GM15510 (cell line): ENCODE results near the gene PAQR5.

ENCODE experiments used
- POLR2A ChIP-seq: IDR thresholded peaks from 3 replicates; pipeline ENCODE4 v1.6.1; 2011; ENCODE audit warnings: borderline replicate concordance; ENCODE audit not compliant: insufficient read length; ENCODE audit errors: extremely low read depth

Gene PAQR5

DNA sequence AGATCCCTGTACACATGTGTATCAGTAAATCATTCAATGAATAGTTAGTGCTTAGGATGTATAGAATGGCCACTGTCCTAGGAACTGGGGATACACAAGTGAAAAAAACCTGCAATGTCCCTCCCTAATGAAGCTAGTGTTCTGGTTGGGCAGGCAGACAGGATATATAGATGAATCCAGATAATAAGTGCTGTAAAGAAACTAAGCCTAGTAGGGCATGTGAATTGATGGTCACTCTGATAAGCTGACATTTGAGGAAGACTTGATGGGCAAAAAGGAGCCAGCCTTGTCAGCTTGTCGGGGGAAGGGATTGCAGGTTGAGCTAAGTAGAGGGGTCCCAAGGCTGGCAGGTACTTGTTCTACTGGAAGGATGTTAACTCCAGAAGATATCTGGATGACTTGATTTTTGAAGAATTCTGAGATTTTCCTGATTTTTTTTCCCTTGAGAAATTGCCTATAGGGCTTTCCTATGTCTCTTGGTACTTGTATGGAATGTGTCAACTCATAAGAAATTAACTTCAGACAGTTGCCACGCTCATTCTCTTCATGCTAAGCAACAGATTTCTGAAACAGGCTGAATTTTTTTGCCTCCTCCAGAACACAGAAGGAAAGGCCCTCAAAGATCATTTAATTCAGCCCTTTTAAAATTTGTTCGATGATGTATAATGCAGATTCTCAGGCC, 109.1 kb downstream of the PAQR5 start:
- no peak for TF ChIP-seq POLR2A

DNA sequence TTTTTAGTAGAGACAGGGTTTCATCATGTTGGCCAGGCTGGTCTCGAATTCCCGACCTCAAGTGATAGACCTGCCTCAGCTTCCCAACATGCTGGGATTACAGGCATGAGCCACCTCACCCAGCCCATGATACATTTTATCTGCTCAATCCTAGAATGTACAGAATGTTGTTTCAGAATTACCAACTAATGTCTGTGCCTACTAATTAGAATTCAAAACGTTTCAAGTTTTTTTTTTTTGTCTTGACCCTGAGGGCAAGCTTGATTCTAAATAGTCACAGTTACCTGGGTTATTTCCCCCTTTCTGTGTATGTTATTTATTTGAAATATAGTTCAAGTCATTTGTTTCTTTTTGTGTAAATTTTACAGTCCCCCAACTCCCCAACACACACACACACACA, 110.1 kb downstream of the PAQR5 start:
- no peak for TF ChIP-seq POLR2A

DNA sequence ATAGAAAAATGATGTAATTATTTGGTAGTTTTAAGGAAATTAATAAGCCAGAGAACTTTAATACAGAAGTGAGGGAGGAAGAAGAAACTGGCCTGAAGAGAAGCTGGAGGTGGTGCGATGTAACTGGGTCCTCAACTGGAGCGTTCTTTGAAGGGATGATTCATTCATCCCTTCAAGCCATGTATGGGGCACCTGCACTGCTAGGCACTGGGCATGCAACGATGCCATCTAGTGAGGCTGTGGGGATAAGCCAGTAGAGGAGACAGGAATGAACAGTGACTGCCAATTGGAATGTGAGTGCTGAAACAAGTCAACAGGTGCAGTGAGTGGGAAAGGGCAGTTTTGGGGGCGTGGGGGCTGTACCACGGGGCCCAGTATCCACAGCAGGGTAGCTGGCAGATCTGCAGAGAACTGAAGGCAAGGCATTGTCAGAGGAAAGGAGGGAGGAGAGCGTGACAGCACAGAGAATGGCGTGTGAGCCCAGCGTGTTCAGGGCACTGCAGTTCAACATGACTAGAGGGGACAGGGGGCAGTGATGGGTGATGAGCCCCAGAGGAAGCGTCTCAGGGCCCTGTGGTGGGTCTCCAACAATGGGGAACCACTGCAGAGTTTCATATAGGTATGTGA, 111.6 kb downstream of the PAQR5 start:
- no peak for TF ChIP-seq POLR2A

DNA sequence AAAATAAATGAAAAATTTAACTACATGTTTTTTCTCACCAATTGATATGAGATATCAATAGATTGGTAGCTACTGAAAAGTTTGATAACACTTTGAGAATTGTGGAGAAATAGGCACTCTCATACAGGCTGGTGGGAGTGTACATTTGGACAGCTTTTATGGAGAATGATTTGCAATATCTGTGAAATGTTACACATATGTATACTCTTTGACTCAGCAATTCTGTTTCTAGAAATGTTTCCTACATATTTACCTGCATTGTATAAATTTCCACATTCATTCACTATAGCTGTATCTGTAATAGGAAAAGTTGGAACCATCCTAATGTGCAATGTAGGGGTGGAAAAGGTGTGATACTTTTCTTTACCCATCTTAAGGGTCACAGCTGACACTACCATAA, 113.6 kb downstream of the PAQR5 start:
- TF ChIP-seq POLR2A = no peak

DNA sequence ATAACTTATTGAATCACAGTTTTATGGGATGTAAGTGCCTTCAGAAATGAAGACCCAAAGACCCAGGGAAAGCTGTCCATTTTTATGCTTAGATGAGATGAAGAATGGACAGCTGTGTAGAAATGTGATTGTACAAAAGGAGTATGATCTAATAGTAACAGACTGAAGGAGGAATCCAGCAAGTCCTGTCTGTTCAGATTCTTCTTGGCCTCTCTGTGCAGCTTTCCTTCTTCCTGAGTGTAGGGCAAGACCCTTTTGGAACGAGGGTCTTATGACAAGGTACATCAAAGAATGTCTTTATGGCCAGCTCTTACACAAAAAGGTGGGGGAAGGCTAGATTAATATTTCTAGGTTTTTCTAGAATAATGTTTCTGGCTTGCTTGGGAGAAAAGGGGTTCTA, 114.0 kb downstream of the PAQR5 start:
- TF ChIP-seq POLR2A = no peak

DNA sequence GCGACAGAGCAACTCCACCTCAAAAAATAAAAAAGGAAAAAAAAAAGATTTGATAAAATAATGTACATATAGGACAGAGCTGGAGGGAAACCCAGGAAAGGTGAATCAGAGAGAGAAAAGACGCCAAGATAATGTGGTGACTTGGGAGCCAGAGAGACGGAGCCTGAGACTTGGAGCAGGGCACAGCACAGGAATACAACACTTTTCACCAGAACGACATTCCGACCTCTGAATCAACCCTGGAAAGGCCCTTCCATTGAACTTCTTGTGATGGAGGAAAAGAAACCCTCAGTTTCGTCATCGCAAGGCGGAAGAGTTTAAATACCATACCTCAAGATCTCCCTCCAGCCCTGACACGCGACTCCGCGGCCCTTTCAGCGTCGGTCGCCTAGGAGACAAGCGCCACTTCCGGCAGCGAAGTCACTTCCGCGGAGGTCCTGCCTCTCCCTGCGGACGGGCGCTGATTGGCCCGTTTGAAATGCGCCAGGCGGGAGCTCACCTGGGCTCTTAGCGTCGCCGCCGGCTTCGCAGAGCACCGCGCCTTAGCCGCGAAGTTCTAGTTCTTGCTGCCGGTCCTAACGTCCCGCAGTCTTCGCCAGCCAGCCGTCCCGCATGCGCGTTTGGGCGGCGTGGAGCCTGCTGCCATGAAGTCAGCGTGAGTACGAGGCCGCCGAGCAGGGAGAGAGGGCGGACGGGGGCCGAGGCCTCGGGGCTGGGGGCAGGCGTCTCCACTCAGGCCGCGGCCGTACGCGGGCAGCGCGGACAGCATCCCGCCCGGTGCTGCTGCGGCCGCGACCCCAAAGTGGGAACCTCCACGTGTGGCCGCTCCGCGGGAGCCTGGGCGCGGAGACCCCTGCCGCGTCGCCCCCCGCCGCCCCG, 115.3 kb downstream of the PAQR5 start, which contains the start of gene KIF23:
TSS of gene KIF23 (plus strand) at position 528 of the 879 bp plus-strand sequence. CDS start at position 645, 117 bp downstream.
- TF ChIP-seq POLR2A = peak; percentile 72

DNA sequence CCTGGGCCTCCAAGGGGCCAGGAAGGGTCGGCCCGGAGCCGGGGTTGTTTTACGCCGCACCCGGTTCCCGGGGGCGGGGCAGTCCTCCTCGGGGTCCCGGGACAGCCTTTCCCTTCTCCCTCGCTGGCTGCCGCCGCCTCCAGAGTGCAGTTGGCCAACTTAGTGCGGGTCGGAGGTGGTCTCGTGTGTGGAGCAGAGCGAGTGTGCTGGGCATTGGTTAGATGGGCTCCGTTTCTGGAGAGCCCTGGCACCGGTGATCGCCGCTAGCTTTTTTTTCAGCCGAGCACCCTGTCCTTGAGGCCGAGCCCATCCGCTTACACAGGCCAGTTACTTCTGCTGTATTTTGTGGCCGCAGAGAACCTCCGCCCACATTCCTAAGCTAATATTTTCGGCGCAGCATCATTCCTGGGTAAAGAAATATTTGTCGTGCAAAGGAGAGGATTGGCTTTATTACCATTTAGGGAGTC, 116.0 kb downstream of the PAQR5 start:
- no peak for TF ChIP-seq POLR2A

DNA sequence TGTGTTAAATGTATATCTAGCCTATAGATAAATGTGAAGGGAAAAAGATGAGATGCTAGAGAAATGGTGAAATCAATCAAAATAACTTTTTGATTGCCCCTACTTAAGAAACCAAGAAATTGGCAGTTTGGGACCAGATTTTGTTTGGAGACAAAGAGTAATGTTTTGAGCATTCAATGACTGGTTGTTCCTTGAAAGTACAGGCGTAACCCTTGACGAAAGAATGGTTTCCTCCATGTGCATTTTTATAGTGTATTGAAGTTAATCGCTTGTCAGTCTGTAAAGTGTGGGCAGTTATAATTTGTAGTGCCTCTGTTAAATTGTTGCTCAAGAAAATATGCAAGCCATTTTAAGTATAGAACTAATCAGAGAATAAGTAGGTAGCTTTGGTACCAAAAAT, 116.7 kb downstream of the PAQR5 start:
- no peak for TF ChIP-seq POLR2A

DNA sequence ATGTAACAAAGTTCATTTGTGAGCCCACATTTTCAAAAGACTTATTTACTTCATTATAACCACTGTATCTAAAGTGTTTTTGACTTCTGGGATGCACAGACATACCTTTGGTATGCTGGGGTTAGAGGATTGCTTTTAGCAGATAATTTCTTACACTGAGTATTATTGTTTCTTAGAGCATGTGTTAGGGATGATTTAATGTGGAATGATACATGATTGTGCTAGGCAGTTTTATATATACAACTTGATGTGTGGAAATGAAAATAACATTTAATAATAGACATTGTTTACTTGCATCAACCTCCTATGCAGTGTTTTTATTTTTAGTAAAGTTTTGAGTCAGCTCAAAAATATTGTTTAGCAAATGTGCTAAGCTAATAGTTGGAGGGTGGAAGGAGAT, 118.9 kb downstream of the PAQR5 start:
- TF ChIP-seq POLR2A = no peak

DNA sequence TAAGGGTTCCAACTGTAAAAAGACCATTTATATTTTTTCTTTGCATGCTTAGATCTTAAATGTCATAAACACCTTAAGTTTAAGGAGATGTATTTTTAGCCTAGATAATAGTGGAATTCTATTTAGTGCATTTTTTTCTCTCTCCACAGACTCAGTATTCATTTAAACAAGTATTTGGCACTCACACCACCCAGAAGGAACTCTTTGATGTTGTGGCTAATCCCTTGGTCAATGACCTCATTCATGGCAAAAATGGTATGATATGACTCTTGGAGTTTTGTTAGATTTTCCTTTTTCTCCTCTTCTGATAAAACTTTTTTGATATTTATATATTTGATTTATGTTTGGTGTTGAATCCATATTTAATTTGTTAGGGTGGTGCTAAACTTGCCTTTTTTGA, 122.8 kb downstream of the PAQR5 start:
- TF ChIP-seq POLR2A = no peak

DNA sequence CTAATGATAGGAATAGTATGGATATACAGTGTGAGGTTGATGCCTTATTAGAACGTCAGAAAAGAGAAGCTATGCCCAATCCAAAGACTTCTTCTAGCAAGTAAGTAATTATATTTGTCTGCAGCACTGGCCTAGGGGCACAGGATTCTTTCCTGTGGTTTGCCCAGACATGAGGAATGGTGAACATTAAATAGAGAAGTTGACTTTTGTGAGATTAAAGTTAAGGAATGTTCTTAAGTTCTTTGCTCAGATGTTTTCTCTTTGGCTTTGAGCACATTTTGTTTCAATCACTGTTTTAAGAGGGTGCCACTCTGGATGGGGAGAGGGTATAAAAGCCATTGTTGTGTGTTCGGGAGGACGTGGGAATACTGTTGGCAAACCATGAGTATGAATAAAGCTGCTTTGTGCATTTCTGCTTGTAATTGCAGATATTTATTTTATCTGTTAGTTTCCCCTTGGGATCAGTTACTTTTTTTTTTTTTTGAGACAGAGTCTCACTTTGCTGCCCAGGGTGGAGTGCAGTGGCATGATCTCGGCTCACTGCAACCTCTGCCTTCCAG, 123.7 kb downstream of the PAQR5 start:
- no peak for TF ChIP-seq POLR2A

DNA sequence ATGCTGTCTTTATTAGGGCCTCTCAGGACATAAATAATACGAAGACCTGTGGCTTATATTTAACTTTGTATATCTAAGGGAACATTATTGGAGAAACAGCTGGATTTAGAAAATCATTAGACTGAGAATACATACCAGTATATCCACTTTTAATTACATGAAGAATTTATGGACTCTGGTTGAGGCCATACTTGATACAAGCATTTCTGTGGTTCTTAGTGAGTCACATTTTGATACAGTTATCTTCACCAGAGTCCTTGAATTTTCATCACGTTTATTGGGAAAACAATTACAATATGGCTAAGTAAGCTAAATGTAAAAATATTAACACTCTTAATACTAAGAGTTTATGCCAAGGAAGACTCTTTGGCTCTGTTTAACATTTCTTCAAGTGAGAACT, 125.3 kb downstream of the PAQR5 start:
- TF ChIP-seq POLR2A = no peak

DNA sequence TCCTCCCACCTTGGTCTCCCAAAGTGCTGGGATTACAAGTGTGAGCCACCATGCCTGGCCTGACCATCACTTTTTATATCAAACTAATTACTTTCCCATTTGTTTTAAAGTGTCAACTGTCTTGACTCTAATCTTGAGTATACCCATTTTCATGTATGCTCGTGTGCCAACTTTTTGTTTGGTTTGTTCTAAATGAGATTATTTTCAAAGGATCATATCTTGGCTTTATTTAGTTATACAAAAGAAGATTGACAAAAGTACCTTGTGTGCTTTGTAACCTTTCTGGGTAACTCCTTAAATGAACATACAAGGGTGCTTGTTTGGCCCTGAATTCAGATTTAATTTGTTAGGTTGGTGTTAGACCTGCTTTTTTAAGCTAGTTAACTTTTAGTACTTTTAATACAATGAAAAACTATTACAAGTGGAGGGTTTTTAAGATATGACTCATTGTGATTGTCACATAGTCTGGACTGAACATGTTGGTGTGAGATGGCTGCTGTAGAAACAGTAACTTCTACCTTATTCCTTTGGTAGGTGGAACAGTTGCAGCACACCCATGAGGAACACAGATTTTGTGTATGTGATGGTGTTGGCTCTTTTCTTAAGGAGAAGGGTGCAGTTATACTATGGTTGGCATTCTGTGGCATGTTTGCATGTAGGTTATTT, 126.2 kb downstream of the PAQR5 start:
- no peak for TF ChIP-seq POLR2A

DNA sequence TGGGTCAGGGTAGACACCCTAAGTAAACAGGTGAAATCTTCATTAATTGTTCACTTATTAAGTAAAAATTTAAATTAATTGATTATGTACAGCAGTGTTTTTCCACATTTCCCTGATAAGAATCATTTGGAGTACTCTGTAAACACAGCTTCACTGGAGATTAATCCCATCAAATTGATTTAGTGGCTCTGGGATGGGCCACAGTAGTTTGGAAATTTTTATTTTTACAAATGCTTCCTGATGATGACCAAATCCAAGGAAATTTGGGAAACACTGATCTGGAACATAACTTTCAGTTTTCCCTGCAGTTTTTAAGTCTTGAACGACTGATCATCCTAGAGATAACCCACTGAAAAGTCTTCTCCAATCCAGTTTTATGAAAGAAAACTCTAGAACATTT, 135.1 kb downstream of the PAQR5 start:
- no peak for TF ChIP-seq POLR2A
